ENCODE data around the gene USP32.
"Not testable (repeated sequence)": the region's sequence is repeated elsewhere in the genome, so short reads cannot be mapped to it uniquely, and the experiment has no call there.

USP32 gene

GRCh38 chr17:60292697-60293096 is 99.2 kb downstream of the USP32 start:
- DNase-seq, result no peak

DNA sequence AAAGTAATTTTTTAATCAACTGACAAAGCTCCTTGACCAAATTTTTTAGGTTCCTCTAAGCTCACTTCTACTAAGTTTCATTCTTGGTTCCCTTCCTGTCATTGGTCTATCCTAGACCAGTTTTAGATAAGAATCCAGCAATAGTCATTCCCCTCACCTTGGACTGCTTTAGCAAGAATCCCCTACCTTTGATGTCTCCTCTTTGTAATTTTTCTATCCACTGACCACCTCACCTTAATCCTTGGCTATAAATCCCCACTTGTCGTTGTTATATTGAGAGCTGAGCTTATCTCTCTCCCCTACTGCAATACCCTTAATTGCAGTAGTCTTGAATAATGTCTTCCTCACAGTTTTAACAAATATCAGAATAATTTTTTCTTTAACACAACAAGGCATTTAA is 107.2 kb downstream of the USP32 start:
- DNase-seq, result no peak

GRCh38 chr17:60283816-60284215 is 108.1 kb downstream of the USP32 start:
- no peak for DNase-seq

DNA sequence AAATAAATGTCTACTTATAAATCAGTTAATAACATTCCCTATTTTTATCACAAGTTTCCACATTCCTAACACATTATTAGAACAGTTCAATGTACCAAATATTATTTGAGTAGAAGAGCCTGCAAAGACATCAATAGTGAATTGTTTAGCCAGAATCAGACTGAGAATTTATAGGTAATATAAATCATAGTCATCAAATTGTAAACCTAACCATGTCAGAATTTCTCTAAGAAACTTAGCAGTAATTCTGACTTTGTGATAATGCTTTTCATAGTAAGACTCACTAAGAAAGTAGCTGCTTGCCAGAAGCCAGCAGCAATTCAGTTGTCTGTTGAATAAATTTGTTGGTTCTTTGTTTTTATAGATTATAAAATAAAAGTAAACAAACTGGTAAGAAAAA is 111.3 kb downstream of the USP32 start:
- no peak for DNase-seq

DNA sequence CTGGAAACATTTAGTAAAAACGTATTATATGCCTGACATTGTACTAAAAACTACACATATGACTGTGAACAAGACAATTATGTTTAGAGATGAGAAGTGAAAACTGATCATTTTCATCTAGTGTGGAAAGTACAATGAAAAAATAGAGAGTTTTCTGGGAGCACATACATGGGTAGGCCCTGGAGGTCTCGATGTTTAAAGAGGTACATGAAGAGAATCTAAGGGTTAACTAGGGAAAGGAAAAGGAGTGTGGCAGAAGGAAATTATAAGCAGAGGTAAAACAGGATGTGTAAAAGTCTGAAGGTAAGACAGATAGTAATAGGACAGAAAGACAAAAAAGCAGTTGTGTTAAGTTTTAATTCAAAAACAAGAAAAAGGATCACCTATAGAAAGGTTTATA is 113.7 kb downstream of the USP32 start:
- no peak for DNase-seq

- no peak for DNase-seq
These were observed 114.7 kb downstream of the USP32 start for GRCh38 chr17:60277258-60277657.

- no peak for DNase-seq
These were observed 122.5 kb downstream of the USP32 start for GRCh38 chr17:60269417-60269816.

GRCh38 chr17:60260540-60260939 is 131.4 kb downstream of the USP32 start:
- DNase-seq, result no peak

DNA sequence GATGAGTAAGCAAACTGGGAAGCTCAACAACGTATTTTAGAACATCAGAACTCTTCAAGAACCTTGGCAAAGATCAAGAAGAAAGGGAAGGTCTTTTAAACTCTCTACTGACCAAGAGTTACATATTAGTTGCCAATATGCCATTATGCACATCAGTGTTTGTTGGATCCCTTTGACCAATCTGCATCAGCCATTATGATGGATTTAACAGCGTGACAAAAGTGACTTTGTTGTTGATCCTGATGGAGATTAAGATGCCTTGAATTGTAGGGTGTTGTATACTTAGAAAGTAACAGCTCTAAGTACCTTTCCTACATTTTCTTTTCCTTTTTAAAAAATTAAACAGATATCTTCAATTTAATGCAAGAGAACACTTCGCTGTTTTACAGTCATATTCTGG is 133.6 kb downstream of the USP32 start:
- DNase-seq, result no peak

- no peak for DNase-seq
These were observed 135.8 kb downstream of the USP32 start for GRCh38 chr17:60256174-60256573.

DNA sequence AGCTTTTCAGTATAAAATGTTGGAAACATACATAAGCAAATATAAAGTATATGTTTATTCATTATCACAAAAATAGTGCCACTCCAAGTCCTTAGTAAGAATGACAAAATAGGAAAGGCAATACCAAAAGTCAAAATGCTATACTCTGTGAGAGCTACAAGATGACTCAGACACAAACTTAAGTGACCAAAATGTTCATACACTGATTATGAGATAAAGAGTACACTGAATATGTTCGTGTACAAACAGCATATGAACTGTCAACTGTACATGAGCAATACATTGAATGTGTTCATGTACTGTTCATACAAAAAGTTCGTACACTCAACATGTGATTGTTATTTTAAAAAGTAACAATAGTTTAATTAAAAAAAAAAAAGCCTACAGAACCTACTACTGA is 138.9 kb downstream of the USP32 start:
- no peak for DNase-seq

- no peak for DNase-seq
These were observed 139.5 kb downstream of the USP32 start for GRCh38 chr17:60252459-60252858.

- DNase-seq, result no peak
These were observed 142.6 kb downstream of the USP32 start for GRCh38 chr17:60249290-60249826.

- DNase-seq, result no peak
These were observed 143.2 kb downstream of the USP32 start for GRCh38 chr17:60248618-60249289.

GRCh38 chr17:60247836-60248461 is 144.0 kb downstream of the USP32 start:
- no peak for DNase-seq

- DNase-seq, result no peak
These were observed 147.3 kb downstream of the USP32 start for GRCh38 chr17:60244656-60245055.

- no peak for DNase-seq
These were observed 151.6 kb downstream of the USP32 start for GRCh38 chr17:60240290-60240689.

- no peak for DNase-seq
These were observed 160.2 kb downstream of the USP32 start for GRCh38 chr17:60231691-60232090.

DNA sequence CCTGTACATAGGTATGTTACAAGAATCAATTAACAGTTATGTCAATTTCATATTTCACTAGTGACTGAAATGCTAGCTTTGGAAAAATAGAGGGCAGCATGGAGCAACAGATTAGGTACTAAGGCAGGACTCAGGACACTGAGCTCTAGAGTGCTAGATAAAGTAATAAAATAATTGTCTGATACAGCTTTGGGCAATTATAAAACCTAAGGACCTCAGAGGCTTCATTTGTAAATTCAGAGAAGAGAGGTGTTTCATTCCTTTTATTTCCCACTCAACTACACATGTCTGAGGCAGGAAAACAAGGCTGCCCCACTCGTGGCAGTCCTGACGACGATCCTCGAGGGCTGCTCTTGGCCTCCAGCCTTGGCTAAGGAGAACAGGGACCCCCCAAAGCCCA is 160.7 kb downstream of the USP32 start:
- no peak for DNase-seq

DNA sequence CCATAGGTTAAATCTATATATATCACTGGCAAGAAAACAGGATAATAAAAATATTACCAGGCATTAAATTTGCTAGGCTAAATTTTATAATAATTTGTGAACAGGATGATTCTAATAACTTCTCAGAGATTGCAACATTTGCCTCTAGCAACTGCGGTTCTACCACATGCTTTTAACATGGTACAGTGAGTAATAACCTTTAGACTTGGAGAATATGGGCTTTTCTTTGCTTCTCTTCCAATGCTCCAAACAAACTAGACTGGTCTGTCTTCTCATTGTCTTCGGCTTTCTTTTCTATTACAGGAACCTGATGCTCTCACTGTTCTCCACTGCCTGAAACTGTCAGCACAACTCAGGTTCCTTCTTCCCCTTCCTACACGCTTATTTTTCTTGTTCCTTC is 161.6 kb downstream of the USP32 start:
- no peak for DNase-seq

DNA sequence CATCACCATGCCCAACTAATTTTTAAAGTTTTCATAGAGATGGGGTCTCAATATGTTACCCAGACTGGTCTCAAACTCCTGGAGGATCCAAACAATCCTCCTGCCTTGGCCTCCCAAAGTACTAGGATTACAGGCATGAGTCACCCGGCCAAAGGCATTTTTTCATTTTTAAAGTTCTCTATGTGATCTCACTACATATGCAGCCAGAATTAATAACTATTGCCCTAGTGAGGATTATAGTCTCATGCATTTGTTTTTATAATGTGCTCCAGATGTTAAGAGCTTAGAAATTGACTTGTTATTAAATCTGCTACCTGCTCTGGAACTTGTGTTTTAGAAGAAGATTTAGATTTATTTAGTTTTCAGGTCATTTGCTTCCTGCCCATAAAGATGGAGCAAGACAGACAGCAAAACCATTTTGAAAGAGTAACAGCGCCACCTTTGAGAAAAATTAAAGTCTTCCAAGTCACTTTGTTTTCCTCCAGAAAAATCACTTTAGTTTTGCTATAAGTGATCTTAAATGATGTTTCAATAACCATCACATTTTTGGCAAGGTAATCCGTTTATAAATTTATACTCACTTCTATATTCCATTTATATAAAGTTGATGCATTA is 162.6 kb downstream of the USP32 start:
- no peak for DNase-seq

DNA sequence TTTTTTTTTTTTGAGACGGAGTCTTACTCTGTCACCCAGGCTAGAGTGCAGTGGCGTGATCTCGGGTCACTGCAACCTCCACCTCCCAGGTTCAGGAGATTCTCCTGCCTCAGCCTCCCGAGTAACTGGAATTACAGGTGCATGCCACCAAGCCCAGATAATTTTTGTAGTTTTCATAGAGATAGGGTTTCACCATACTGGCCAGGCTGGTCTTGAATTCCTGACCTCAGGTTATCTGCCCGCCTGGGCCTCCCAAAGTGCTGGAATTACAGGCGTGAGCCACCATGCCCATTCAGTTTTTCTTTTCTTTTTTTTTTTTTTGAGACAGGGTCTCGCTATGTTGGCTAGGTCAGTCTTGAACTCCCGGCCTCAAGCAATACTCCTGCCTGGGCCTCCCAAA is 164.7 kb downstream of the USP32 start:
- not testable (repeated sequence) for DNase-seq

DNA sequence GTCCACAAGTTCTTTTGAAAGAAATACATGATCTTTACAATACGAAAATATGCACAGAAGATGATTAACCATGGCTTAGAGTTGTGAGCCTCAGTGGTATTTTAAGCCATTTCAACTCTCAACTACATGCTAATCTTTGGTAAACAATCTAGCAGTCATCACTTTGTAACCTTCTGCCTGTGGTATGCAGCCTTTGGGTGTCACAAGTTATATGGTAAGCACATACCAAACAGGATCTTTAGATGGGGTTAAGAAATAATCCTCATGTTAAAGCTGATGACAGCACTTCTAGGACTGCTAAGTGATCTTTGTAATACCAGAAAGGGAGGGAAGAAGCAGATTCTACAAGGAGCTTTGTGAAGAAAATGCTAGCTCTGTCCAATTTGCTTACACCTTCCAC is 167.9 kb downstream of the USP32 start:
- DNase-seq, result no peak

DNA sequence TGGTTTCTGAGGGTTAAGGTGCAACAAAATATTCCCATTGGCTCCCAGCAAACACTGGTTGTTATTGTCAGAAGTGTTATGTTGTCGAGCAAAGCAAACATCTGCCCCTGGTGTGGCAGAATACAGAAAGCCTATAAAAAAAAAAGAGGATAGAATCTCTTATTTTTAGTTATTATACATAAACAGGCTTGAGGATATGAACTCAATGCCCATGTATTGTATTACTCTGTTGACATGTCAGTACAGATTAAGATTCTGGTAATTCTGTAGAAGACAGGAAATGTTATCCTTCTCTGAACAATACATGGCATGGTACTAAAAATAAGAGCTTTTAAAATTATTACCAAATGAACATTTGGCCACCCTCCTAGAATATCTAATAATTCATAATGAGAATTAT is 168.5 kb downstream of the USP32 start:
- no peak for DNase-seq

Measured in 8988T (cell line).